Measurements from ENCODE around the gene LRMDA.

- TF ChIP-seq SMAD1 (IDR thresholded peaks at IDR 0.05; ENCODE audit: low read depth, partially characterized antibody): no peak
- no peak for TF ChIP-seq CHD1 (IDR thresholded peaks at IDR 0.05; ENCODE audit: low read depth, low read length)
- no peak for TF ChIP-seq SMC3 (IDR thresholded peaks at IDR 0.05; ENCODE audit: borderline replicate concordance, low read length)
These were observed 916.4 kb downstream of the LRMDA start for GRCh38 chr10:76347832-76348231.

All from GM12878 (cell line).